ENCODE data around the gene FANCI. TPM values are rescaled to one million over a fixed set of nuclear protein-coding genes. Genes with fewer than 3 reads are reported as not detected.

Gene FANCI
- total RNA-seq, 1 experiment from 2014 or later, result 112 TPM

DNA sequence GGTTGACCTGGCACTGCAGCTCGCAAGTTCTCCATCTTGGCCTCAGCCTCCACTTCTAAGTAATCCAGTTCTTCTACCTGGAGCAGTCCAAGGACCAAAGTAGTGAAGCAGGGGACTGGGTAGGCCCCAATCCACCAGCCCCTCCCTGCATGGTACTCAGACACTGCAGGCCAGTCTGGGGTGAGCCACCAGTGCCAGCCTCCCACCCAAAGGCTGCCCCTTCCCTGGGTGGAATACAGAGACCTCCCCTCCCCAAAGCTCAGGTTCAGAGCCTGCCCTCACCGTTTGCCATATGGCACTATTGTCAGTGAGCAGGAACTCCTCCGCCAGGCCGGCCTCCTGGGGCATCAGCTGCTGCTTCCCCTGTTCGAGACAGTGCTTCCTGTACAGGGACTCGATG is 80.0 kb downstream of the FANCI start:
- no peaks in the 10 kb centered on the region for H3K4me1 ChIP-seq (ENCODE audit: control insufficient read depth in 1 of 2, insufficient read depth in 2 of 2, low read length in 2 of 2)
- no peak overlapping the region for H3K4me3 ChIP-seq (replicated peaks in 1 of 2; ENCODE audit: low read depth in 1 of 2, low read length in 2 of 2)
- ChIA-PET CTCF (interaction anchor here (1.3 kb wide), 1 partner anchor 35 kb away, joined by 4 read pairs; no protein-coding TSS in a partner anchor), POLR2A (no interaction called here), RAD21 (ENCODE audit: low non-redundant PET in 1 of 2, low total read pairs in 2 of 2, uncharacterized antibody in 2 of 2, unreplicated experiment in 2 of 2) (no interaction called here)
- H3K9me3 ChIP-seq (ENCODE audit: control insufficient read depth in 1 of 2, insufficient read depth in 1 of 2, low read depth in 1 of 2, low read length in 2 of 2), result no peaks in the 10 kb centered on the region
- no peak overlapping the region for H2AFZ ChIP-seq (ENCODE audit: low read depth, low read length, poor library complexity, severe bottlenecking)
- no peaks in the 10 kb centered on the region for H3K9me2 ChIP-seq (ENCODE audit: insufficient read depth)
- no peak overlapping the region for H3K4me2 ChIP-seq (ENCODE audit: low read length)
- BruUV-seq (replicated peaks), result no TSS peak
- DNase-seq (ENCODE audit: low read depth, low spot score) (no peak), ATAC-seq (no peak)
- peaks cover 76 to 89% of the 10 kb centered on the region in 2 experiments for H3K36me3 ChIP-seq (ENCODE audit: control insufficient read depth in 1 of 2, insufficient read depth in 2 of 2, low read length in 2 of 2)
- H3K9ac ChIP-seq (ENCODE audit: low read length), result no peak overlapping the region
- TF ChIP-seq POLR2A (IDR thresholded peaks at IDR 0.05; ENCODE audit: borderline replicate concordance, extremely low read depth, insufficient read depth, insufficient read length) (no peak), RAD21 (IDR thresholded peaks at IDR 0.05; ENCODE audit: low read depth) (no peak), EZH2 (IDR thresholded peaks at IDR 0.05) (no peak), ATF3 (IDR thresholded peaks at IDR 0.05) (no peak), EGR1 (IDR thresholded peaks at IDR 0.05; ENCODE audit: low read depth) (no peak), JUND (IDR thresholded peaks at IDR 0.05) (no peak), SIN3A (IDR thresholded peaks at IDR 0.05; ENCODE audit: low read depth) (no peak), EZH2phosphoT487 (IDR thresholded peaks at IDR 0.05; ENCODE audit: borderline replicate concordance) (no peak), REST (IDR thresholded peaks at IDR 0.05; ENCODE audit: low read depth) (no peak), ELF1 (IDR thresholded peaks at IDR 0.05; ENCODE audit: borderline replicate concordance, low read depth) (no peak), CBX3 (IDR thresholded peaks at IDR 0.05; ENCODE audit: low read depth) (no peak), SRF (IDR thresholded peaks at IDR 0.05; ENCODE audit: low read depth) (no peak)
- TF ChIP-seq, protein P1, sequence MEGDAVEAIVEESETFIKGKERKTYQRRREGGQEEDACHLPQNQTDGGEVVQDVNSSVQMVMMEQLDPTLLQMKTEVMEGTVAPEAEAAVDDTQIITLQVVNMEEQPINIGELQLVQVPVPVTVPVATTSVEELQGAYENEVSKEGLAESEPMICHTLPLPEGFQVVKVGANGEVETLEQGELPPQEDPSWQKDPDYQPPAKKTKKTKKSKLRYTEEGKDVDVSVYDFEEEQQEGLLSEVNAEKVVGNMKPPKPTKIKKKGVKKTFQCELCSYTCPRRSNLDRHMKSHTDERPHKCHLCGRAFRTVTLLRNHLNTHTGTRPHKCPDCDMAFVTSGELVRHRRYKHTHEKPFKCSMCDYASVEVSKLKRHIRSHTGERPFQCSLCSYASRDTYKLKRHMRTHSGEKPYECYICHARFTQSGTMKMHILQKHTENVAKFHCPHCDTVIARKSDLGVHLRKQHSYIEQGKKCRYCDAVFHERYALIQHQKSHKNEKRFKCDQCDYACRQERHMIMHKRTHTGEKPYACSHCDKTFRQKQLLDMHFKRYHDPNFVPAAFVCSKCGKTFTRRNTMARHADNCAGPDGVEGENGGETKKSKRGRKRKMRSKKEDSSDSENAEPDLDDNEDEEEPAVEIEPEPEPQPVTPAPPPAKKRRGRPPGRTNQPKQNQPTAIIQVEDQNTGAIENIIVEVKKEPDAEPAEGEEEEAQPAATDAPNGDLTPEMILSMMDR (IDR thresholded peaks at IDR 0.05 in 2 of 3, conservative IDR thresholded peaks at IDR 0.05 in 1 of 3; ENCODE audit: borderline replicate concordance in 1 of 3, insufficient read depth in 1 of 3, low read depth in 2 of 3, low read length in 2 of 3), result no peak
- TF ChIP-seq, protein P2, sequence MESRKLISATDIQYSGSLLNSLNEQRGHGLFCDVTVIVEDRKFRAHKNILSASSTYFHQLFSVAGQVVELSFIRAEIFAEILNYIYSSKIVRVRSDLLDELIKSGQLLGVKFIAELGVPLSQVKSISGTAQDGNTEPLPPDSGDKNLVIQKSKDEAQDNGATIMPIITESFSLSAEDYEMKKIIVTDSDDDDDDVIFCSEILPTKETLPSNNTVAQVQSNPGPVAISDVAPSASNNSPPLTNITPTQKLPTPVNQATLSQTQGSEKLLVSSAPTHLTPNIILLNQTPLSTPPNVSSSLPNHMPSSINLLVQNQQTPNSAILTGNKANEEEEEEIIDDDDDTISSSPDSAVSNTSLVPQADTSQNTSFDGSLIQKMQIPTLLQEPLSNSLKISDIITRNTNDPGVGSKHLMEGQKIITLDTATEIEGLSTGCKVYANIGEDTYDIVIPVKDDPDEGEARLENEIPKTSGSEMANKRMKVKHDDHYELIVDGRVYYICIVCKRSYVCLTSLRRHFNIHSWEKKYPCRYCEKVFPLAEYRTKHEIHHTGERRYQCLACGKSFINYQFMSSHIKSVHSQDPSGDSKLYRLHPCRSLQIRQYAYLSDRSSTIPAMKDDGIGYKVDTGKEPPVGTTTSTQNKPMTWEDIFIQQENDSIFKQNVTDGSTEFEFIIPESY (IDR thresholded peaks at IDR 0.05; ENCODE audit: extremely low read depth, insufficient replicate concordance, low read length), result no peak
- no peaks in the 10 kb centered on the region for H4K20me1 ChIP-seq (ENCODE audit: insufficient read depth)
- intact Hi-C loops (cut with micrococcal nuclease), result no loop called here
- no peaks in the 10 kb centered on the region for H3K27me3 ChIP-seq (ENCODE audit: insufficient read depth, low read length)
- H3K27ac ChIP-seq (ENCODE audit: low read depth, low read length), result no peak overlapping the region
- peaks cover 48% of the 10 kb centered on the region for H3K79me2 ChIP-seq (ENCODE audit: insufficient read depth, low read length)
